Middle frontal gyrus (tissue), 1 donor: Measurements from ENCODE around the gene LRG1.
"Not testable (repeated sequence)": the region's sequence is repeated elsewhere in the genome, so short reads cannot be mapped to it uniquely, and the experiment has no call there.

Experiments
- DNase-seq: peaks from one replicate; pipeline ENCODE4 v3.0.0-alpha.2; 2015; ENCODE audit warnings: low spot score; ENCODE audit errors: extremely low spot score

Gene LRG1

DNA sequence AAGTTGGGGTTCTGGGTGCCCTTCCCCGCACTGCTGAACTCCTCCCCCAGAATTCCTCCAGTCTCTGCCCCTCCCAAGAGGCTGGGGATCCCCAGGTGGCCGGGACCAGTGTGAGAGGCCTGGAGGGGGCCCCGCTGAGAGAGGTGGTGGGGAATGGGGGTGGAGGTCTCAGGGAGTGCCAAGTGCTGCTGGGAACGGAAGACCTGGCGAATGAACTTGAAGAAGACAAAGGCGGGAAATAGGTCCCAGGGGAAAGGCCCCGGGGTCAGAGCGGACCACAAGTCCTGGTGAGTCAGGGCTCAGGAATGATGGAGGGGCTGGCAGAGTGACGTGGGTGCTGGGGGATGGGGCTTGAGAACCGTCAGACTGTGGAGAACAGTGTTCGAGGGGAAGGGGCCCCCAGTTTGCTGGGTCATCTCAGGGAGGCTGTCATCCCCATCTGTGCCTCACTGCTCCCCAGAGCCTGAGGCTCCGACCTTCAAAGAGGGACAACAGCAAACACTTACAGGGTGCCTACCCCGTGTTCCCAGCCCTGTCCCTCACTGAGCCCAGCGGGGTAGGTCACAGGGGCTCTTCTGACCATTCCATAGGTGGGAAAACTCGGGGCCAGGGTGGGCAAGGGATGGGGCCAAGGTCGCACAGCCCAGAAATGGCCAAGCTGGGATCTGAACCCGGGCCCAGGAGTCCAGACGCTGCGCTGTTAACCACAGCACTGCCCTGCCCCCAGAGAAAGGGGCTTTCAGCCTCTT, 35.6 kb upstream of the LRG1 start:
- DNase-seq, result no peak

DNA sequence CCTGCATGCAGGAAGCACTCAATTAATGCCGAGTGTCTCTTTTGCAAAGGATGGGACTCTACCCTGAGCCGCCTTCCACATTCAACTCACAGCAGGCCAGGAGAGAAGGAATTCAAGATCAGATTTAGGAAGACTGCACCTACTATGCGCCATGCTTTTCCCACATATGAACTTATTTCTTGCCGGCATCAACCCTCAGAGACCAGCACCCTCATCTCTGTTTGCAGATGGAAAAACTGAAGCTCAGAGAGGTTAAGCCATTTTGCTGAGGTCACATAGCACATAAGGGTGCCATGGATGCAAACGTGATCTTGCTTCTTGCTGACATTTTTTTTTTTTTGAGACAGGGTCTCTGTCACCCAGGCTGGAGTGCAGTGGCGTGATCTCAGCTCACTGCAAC, 33.8 kb upstream of the LRG1 start:
- no peak for DNase-seq

DNA sequence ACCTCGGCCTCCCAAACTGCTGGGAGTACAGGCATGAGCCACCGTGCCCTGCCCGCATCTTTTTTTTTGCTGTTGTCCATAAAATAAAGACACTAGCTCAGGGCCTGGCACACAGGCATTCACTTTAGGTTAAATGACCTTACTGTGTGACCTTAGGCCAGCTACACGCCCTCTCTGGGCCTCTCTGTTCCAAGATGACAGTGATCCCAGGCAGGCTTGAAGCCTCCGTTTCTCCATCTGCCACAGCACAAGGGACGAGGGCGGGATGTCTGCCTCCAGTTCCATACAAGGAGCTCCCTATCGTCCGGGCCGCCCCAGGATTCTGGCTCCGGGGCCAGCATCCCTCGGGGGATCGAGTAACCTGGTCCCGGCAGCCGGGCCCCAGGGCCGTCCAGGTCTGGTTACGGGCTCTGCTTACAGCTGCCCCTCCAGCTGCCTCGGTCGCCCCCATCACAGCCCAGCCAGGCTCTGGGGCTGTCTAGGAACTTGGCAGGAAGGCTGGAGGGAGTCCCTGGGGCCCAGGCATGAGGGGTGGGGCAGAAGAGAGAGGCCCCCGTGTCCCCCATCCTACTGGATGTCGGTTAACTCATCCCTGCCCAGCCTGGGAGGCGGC, 31.6 kb upstream of the LRG1 start:
- no peak for DNase-seq

DNA sequence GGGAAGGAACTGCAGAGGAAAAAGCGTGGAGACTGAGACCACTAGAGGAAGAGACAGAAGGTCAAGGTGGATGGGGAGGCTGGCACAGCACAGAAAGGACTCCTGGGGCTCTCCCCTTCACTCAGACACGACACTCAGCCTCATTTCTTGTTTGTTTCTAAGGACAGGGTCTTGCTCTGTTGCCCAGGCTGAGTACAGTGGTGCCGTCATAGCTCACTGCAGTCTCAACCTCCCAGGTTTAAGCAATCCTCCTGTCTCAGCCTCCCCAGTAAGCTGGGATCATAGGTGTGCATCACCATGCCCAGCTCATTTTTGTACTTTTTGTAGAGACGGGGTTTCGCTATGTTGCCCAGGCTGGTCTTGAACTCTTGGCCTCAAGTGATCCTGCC, 31.1 kb upstream of the LRG1 start:
- no peak for DNase-seq

DNA sequence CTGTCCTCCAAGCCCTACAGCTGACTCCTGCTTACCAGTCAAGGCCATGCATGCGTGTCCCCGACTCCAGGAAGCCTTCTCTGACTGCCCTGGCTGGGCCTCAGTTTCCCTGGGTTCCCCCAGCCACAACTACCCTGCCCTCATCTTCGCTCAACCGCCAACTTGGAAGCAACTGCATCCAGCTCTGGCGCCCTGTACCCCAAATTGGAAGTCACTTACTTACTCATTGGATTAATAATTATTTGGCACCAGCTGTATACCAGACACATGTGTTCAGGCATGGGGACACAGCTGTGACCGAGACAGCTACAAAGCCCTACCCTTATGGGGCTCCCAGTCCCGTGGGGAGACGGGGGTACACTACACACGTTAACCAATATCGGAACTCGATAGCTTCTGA, 30.6 kb upstream of the LRG1 start:
- no peak for DNase-seq

DNA sequence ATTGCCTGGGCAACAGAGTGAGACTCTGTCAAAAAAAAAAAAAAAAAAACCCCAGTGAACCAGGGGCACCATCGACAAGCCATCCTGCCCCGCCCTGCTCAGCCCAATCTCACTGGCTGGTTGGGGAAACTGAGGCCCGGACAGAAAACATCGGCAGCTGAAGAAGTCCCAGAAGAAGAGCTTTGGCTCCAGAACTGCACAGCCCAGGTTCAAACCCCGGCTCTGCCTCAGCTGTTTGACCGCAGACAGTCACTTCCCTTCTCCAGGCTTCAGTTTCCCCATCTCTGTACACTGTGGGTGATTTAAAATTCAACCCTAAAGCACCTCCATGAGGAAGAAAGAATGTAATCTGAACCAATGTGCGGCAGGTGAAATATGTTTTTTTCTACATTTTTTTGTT, 29.1 kb upstream of the LRG1 start:
- no peak for DNase-seq

DNA sequence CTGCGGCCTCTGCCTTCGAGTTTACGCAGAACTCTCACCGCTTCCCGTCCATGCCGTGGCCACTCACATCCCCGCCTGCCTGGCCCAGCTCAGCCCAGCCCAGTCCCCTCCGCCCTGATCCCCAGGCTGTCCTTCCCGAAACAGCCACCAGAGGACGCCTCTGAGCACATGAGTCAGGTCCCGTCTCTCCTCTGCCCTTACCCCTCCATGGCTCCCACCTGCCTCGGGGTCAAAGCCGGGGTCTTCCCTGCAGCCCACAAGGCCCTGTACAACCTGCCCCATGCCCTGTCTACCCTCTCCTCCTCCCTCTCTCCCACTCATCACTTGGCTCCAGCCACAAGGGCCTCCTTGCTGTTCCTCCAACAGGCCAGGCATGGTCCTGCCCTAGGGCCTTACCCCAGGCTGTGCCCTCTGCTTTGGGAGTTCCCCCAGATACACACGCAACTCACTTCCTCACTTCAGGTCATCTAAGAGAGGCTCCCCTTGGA, 27.8 kb upstream of the LRG1 start:
- DNase-seq, result no peak

DNA sequence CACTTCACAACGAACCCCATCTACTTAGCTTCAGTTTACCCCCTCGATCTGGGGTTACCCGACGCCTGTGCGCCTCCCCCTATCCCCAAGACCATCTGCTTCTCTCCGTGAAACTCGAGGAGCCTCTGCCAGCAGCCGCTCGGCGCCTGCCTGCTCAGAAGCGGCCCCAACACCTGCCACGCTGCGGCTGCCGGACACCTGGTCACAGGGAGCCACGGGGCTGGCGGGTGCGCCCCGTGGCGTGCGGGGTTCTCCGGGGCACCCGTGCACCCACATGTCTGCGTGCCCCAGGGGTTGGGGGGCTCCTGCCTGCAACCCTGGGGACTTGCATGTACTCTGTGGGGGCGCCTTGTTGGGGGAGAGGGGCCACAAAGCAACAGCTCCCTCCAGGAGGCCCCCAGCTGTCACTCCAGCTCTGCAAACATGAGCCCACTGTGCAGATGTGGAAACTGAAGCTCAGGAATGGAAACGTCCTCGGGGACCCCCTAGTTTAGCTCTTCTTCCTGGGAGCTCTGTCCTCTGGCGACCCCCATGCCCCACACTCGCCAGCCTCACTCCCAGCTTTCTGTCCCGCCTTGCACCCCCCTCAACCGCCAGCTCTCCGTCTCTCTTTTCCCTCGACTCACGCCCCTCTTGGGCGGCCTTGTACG, 26.7 kb upstream of the LRG1 start:
- no peak for DNase-seq

DNA sequence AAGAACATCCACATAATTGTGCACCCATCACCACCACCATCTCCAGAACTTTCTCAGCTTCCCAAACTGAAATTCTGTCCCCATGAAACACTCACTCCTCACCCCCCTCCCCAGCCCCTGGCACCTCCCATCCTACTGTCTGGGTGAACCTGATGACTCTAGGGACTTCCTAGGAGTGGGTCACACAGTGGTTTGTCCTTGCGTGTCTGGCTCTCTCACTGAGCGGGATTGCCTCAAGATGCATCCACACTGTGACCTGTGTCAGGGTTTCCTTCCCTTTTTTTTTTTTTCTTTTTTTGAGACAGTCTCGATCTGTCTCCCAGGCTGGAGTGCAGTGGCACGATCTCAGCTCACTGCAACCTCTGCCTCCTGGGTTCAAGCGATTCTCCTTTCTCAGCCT, 23.7 kb upstream of the LRG1 start:
- DNase-seq, result not testable (repeated sequence)

DNA sequence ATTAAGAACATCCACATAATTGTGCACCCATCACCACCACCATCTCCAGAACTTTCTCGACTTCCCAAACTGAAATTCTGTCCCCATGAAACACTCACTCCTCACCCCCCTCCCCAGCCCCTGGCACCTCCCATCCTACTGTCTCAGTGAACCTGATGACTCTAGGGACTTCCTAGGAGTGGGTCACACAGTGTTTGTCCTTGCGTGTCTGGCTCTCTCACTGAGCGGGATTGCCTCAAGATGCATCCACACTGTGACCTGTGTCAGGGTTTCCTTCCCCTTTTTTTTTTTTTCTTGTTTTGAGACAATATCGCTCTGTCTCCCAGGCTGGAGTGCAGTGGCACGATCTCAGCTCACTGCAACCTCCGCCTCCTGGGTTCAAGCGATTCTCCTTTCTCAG, 22.2 kb upstream of the LRG1 start:
- not testable (repeated sequence) for DNase-seq

DNA sequence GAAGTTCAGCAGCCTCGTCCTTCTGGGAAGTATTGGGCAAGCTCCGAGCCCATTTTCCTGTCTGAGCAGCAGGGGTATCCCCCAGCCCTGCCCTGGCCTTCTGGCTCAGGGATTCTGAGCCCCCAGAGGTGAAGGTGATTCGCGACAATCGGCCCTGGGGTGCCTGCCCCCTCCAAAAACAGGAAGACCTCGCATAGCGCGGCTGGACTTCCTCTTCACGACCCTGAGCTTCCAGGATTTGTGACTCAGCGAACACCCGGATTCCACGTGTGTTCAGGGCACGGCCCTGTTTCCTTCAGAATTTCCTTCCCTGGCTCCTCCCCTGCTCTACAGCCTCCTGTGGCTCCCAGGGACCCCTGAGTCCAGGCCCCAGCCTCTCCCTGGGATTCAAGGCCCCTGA, 19.7 kb upstream of the LRG1 start, which contains the start of gene SEMA6B:
Gene SEMA6B, minus strand, starts transcription at position 116 of the 400 bp plus-strand sequence. CDS start 1,227 bp downstream, outside the sequence.
- no peak for DNase-seq

DNA sequence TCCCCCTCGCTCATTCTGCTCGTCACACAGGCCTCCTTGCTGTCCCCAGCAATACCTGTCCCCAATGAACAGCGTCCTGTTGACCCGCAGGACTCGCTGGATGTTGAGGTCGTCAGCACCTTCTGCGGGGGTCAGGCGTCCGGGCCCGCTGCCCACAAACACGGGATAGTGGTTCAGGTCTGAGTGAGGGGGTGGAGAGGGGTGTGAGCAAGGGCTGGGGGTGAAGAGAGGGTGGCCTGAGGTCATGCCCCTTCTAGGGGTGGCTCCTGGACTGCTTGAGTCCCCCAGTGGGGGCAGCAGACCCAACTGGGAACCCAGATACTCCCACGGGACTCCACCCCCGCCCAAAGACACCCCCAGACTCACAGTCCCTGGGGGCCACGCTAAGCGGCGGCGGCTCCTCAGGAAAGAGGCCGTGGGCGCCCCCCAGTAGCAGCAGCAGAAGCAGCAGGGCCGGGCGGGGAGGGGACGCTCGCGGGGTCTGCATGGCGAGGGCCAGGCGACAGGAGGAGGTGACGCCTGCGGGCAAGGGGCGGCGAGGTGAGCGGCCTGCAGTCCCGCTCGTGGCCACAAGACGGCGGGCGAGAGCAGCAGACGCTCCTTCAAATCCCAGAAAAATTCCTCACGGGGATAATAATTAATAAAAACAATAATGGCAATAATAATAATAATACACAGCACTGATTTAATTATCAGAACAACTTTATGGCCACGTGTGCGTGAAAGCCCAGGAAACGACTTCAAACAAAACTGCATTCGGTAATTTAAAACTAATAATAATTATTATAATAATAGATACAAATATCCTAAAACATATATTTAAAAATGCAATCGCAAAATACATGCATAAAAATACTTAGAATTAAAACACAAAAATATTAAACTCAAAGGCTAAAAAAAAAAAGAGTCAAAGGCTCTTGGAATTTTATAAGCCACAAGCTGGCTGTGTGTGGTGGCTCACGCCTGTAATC, 18.4 kb upstream of the LRG1 start:
- no peak for DNase-seq

DNA sequence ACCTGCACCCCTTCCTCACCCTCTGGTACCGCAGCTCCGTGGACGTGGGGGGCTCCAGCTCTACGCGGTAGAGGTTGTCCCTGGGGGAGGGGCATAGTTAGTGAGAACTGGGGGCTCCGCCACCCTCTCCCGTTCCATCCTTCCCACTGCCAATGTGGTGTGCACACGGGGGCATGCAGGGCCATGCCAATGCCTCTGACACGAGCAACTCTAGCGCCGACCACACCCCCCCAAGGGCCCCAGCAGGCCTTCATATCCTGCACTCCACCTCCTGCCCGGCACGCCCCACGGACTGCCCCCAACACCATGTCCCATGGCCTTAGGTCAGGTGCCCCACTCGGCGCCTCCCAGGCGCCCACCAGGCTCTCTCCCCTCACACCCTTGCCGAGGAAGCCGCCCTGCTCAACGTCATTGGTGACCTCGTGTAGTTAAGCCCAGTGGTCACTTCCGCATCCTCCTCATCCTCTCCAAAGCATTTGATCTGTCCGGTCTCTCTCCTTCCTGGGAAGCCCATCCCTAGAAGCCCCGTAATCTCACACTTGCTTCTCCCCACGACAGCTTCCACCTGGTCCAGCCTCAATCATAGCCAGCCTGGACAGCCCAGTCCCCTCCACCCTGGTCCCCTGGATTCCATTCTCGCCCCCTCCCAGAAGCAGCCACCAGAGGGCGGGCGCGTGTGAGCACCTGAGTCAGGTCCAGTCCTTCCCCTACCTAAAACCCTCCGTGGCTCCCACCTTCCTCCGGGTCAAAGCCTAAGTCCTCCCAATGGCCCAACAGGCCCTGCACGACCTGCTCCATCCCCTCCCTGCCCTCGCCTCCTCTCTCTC, 17.5 kb upstream of the LRG1 start:
- DNase-seq, result no peak

DNA sequence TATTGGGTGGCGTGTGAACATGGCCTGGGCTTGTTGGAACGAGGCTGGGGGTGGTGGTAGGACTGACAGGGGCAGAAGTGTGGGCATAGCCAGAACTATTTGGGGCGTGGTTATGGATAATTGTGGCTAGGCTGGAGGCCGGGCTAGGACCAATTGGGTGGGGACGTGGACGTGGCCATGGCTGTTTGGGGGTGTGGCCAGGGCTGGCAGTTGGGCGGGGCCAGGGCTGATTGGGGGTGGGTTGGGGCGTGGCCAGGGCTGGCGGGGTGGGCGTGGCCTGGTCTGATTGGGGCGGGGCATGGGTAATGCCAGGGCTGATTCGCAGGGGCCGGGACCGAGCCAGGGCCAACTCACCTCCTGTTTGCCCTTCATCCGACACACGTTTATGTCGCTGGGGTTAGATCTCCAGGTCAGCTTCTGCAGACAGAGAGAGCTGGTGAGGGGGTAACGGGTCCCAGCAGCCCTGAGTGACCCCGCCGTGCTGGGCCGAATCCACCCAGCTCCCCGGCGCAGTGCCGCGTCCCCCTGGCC, 16.8 kb upstream of the LRG1 start:
- no peak for DNase-seq

DNA sequence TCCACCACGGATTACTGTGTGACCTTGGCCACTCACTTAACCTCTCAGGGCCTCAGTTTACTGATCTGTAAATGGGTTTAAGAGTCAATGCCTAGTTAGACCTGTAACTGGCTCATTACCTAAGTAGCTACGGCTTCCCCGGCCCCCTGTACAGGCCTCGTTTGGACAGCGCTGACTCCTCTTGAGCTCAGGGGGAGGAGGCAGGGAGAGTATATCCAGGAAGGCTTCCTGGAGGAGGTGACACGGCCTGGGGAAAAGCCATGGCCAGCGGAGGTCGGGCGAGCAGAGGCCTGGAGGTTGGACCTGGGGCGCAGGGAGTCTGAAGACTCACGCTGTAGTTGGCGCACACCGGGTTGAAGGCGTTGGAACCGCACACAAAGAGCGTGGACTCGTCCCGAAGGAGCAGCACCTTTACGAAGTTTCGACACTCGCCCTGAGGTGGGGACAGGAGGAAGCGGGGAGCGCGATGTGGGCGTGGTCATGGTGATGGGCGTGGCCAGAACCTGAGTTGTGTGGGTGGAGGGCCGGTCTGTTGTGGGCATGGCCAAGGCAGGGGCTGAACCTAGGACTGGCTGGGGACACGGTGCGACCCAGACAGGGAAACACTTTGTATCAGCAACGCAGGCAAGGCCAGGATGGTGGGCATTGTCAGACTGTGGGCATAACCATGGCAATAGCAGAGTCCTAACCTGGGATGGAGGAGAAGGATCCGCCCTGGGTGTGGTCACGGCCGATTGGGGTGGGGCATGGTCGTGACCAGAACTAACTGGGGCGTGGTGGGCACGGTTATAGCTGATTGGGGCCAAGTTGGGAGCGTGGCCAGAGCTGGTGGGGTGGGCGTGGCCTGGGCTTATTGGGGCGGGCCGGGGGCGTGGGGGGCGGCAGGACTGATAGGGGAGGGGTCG, 16.1 kb upstream of the LRG1 start:
- no peak for DNase-seq

DNA sequence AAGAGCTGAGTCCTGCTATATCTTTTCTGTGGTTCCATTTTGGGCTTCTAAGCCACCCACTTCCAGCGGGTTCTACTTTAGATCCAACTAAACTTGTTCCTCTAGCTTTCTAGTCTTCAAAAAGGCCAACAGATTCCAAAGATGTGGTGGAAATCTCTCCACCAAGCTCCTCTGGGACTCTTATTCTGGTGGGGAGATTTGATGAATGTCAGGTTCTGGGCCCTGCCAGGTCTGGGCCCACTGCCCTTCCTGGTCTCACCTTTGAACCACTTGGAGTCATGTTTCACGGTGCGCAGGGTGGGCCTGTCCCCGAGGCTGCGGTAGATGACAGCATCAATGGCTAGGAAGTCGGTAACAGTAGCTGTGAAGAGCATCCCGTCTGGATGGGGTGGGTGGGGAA, 14.9 kb upstream of the LRG1 start:
- DNase-seq, result no peak

DNA sequence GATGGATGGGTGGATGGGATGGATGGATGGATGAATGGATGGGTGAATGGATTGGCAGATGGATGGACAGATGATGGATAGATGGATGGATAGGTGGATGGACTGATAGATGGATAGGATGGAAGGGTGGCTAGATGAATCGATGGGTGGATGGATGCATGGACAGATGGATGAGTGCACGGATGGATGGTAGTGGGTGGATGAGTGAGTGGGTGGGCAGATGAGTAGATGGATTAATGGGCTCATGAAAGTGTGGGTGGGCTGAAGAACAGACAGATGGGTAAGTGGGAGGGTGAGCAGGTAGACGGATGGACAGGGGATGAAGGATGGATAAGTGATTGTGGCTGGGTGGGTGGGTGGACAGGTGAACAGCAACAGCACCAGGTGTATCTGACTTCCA, 13.9 kb upstream of the LRG1 start:
- no peak for DNase-seq

DNA sequence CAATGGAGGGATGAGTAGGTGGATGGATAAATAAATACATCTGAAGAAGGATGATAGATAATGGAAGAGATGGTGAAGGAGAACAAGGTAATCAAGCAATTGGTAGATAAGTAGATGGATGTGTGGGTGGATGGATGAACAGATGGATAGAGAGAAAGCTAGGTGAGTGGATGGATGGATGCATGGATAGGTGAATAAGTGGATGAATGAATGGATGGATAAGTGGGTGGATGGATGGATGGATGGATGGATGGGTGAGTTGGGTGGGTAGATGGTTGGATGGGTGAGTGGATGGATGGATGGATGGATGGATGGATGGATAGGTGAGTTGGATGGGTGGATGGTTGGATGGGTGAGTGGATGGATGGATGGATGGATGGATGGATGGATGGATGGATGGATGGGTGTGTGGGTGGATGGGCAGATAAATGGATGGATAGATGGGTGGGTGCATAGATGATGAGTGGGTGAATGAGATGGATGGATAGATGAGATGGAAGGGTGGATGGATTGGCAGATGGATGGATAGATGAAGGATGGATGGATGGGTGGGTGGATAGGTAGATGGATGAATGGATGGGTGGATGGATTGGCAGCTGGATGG, 13.4 kb upstream of the LRG1 start:
- no peak for DNase-seq

DNA sequence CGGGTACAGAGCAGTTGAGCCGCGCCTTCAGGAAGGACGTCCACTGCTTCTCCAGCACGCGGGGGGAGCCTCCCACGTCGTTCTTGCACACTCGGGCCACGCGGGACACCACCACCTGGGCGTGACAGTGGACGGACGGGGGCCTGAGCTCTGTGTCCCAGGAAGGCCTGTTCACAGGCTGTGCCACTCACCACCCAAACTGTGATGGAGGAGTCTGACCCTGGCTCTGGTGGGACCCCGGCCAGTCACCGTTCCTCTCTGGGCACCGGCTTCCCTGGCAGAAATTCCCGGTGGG, 12.6 kb upstream of the LRG1 start:
- no peak for DNase-seq
